AG09319 (cell line): ENCODE measurements around the gene RNF31.

Experiments
- DNase-seq: peaks from one replicate; pipeline ENCODE4 v3.0.0-alpha.2; 2010; ENCODE audit warnings: low read depth; ENCODE audit errors: extremely low read depth
- TF ChIP-seq, protein P1 (sequence below): IDR thresholded peaks from 2 replicates; pipeline ENCODE4 v1.5.1; 2011; ENCODE audit warnings: low read depth, mild to moderate bottlenecking, inconsistent platforms, low read length, moderate library complexity

The RNF31 gene

GRCh38 chr14:24156840-24157239, 9.5 kb downstream of the RNF31 start:
- TF ChIP-seq, protein P1, sequence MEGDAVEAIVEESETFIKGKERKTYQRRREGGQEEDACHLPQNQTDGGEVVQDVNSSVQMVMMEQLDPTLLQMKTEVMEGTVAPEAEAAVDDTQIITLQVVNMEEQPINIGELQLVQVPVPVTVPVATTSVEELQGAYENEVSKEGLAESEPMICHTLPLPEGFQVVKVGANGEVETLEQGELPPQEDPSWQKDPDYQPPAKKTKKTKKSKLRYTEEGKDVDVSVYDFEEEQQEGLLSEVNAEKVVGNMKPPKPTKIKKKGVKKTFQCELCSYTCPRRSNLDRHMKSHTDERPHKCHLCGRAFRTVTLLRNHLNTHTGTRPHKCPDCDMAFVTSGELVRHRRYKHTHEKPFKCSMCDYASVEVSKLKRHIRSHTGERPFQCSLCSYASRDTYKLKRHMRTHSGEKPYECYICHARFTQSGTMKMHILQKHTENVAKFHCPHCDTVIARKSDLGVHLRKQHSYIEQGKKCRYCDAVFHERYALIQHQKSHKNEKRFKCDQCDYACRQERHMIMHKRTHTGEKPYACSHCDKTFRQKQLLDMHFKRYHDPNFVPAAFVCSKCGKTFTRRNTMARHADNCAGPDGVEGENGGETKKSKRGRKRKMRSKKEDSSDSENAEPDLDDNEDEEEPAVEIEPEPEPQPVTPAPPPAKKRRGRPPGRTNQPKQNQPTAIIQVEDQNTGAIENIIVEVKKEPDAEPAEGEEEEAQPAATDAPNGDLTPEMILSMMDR = no peak
- DNase-seq = no peak

GRCh38 chr14:24157331-24157730, 10.0 kb downstream of the RNF31 start:
- DNase-seq = no peak
- TF ChIP-seq, protein P1 = no peak

- TF ChIP-seq, protein P1 = no peak
Measured at GRCh38 chr14:24159777-24160498, 12.6 kb downstream of the RNF31 start.

DNA sequence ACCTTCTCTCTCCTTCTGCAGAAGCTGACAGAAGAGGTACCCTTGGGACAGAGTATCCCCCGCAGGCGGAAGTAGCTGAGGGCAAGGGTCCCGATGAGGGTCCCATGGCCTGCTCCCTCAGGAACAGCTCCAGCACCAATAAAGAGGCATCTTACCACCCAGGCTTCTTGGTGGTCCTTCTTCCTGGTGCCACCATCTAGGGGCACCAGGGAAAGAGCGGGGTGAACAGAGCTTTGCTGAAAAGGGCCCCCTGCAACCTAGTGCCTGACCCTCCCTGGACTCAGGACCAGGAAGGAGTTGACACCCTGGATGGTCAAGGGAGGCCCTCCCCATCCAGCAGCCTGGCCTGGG, 13.2 kb downstream of the RNF31 start:
- TF ChIP-seq, protein P1 = no peak

More at GRCh38 chr14:24159777-24160498, 12.6 kb downstream of the RNF31 start:
- no peak for DNase-seq

DNA sequence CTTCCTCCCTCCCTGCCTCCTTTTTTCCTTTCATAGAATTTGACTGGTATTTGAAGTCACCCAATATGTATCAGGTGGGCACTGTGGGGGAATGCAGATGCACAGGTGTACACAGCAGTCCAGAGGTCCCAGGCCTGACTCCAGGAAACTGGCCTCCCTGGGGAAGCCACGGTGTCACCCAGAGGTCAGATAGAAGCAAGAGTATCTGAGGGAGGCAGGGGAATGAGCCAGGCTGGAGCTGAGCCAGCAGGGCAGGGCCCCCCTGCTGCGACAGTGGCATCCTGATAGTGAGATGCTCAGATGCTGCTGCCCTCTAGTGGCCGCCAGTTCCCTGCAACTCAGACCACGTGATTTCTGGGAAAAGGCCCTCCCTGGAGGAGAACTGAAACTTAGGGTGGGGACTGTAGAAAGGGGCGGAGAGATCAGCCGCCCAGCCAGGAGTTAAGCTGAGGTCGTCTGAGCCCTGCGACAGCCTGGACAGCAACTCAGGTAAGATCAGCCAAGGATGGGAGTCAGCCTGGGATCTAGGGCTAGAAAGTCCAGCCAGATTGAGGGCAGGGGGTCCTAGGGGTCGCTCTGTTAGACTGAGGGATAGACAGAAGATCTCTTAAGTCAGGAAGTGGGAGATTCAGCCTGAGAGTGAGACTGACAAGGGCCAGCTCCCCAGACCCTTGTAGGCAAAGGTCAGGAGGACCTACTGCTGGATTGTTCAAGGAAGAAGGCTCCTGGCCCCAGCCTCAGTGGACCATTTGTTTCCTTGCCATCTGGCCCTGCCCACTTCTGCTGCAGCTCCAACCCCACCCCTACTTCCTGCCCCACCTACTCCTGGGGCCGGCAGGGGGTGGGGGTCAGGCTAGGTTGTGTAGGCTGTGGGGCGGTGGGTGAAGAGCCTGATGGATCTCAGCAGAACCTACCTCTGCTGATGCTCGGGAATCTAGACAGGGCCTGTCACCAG, 13.8 kb downstream of the RNF31 start, which contains the start of gene IRF9:
IRF9 (plus strand) TSS at position 416 of the 955 bp plus-strand sequence. CDS start 880 bp downstream, outside the sequence.
- TF ChIP-seq, protein P1 = peak; percentile 93
- DNase-seq = peak; percentile 90

More for the DNA sequence above, 13.2 kb downstream of the RNF31 start:
- no peak for DNase-seq

DNA sequence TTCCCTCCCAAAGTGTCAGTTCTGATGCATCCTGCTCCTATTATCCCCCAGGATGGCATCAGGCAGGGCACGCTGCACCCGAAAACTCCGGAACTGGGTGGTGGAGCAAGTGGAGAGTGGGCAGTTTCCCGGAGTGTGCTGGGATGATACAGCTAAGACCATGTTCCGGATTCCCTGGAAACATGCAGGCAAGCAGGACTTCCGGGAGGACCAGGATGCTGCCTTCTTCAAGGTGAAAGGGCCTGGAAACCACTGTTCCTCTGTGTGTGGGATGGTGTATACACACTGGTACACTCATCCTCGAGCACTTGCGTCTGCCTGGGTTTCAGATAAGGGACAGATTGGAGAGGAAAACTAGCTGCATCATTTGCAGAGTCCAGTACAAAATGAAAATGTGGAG, 14.8 kb downstream of the RNF31 start:
- TF ChIP-seq, protein P1 = no peak
- no peak for DNase-seq
